DOHH2 (cell line): ENCODE measurements around the gene EML4.

Source experiments
- CTCF ChIP-seq: fragments of 200-600 bp; sonication (generic); IDR thresholded peaks from one replicate; pipeline ENCODE4 v1.5.1; 2014; ENCODE audit warnings: antibody characterized with exemption, mild to moderate bottlenecking, low read depth, low read length; ENCODE audit not compliant: poor library complexity, severe bottlenecking
- EZH2phosphoT487 ChIP-seq: fragments of 200-600 bp; sonication (generic); IDR thresholded peaks from 2 replicates; pipeline ENCODE4 v1.6.1; 2017; ENCODE audit warnings: borderline replicate concordance, mild to moderate bottlenecking, antibody characterized with exemption, low read length, moderate library complexity, mixed read lengths

GRCh38 chr2:42214669-42215068 lies 45.5 kb downstream of the EML4 start:
- TF ChIP-seq CTCF (no peak), EZH2phosphoT487 (no peak)
